ENCODE results near the gene SIRT2. TPM values are rescaled to one million over a fixed set of nuclear protein-coding genes. Genes with fewer than 3 reads are reported as not detected.
A peak's percentile ranks its signal among the peaks of the same experiment; 100 is the strongest.

The SIRT2 gene
- total and polyA plus RNA-seq, 2 of the 13 experiments (the other 11 are each of a cell fraction or from before 2014, with no cell fraction given) = 22.3 to 26.1 TPM

GRCh38 chr19:38849147-38849859, 50.1 kb downstream of the SIRT2 start (continued):
- TF ChIP-seq IRF9 (CRISPR knock-in tag; IDR thresholded peaks at IDR 0.05; ENCODE audit: borderline replicate concordance) (no peak; the same call in 1 of the 2 replicates), ZNF143 (CRISPR knock-in tag; IDR thresholded peaks at IDR 0.05) (no peak), ZMYM4 (CRISPR knock-in tag; IDR thresholded peaks at IDR 0.05) (no peak; the same call in 1 of the 2 replicates), ZNF652 (CRISPR knock-in tag; IDR thresholded peaks at IDR 0.05; ENCODE audit: borderline replicate concordance, low read depth) (no peak), TEAD3 (CRISPR knock-in tag; optimal IDR thresholded peaks at IDR 0.05; ENCODE audit: borderline replicate concordance) (no peak), CC2D1A (CRISPR knock-in tag; IDR thresholded peaks at IDR 0.05) (no peak), ZNF564 (CRISPR knock-in tag; IDR thresholded peaks at IDR 0.05) (peak; percentile 38; the same call in 1 of the 2 replicates), NFYC (CRISPR knock-in tag; IDR thresholded peaks at IDR 0.05) (no peak), ZSCAN20 (CRISPR knock-in tag; IDR thresholded peaks at IDR 0.05; ENCODE audit: borderline replicate concordance) (peak; percentile 42; the same call in 1 of the 2 replicates), ZNF607 (CRISPR knock-in tag; IDR thresholded peaks at IDR 0.05; ENCODE audit: borderline replicate concordance) (peak; percentile 58; the same call in 1 of the 2 replicates), ZNF121 (CRISPR knock-in tag; IDR thresholded peaks at IDR 0.05) (no peak), ZBTB42 (CRISPR knock-in tag; IDR thresholded peaks at IDR 0.05) (no peak), ZNF468 (CRISPR knock-in tag; IDR thresholded peaks at IDR 0.05) (no peak), ZNF451 (CRISPR knock-in tag; IDR thresholded peaks at IDR 0.05) (peak; percentile 72; the same call in 1 of the 2 replicates)
- TF ChIP-seq, protein P1, sequence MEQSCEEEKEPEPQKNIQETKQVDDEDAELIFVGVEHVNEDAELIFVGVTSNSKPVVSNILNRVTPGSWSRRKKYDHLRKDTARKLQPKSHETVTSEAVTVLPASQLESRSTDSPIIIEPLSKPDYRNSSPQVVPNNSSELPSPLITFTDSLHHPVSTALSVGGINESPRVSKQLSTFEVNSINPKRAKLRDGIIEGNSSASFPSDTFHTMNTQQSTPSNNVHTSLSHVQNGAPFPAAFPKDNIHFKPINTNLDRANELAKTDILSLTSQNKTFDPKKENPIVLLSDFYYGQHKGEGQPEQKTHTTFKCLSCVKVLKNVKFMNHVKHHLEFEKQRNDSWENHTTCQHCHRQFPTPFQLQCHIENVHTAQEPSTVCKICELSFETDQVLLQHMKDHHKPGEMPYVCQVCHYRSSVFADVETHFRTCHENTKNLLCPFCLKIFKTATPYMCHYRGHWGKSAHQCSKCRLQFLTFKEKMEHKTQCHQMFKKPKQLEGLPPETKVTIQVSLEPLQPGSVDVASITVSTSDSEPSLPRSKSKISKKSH (CRISPR knock-in tag; IDR thresholded peaks at IDR 0.05; ENCODE audit: borderline replicate concordance) = no peak
- TF ChIP-seq, protein P2, sequence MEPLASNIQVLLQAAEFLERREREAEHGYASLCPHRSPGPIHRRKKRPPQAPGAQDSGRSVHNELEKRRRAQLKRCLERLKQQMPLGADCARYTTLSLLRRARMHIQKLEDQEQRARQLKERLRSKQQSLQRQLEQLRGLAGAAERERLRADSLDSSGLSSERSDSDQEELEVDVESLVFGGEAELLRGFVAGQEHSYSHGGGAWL (CRISPR knock-in tag; IDR thresholded peaks at IDR 0.05) = peak; percentile 40; the same call in 1 of the 2 replicates
- TF ChIP-seq, protein P3, sequence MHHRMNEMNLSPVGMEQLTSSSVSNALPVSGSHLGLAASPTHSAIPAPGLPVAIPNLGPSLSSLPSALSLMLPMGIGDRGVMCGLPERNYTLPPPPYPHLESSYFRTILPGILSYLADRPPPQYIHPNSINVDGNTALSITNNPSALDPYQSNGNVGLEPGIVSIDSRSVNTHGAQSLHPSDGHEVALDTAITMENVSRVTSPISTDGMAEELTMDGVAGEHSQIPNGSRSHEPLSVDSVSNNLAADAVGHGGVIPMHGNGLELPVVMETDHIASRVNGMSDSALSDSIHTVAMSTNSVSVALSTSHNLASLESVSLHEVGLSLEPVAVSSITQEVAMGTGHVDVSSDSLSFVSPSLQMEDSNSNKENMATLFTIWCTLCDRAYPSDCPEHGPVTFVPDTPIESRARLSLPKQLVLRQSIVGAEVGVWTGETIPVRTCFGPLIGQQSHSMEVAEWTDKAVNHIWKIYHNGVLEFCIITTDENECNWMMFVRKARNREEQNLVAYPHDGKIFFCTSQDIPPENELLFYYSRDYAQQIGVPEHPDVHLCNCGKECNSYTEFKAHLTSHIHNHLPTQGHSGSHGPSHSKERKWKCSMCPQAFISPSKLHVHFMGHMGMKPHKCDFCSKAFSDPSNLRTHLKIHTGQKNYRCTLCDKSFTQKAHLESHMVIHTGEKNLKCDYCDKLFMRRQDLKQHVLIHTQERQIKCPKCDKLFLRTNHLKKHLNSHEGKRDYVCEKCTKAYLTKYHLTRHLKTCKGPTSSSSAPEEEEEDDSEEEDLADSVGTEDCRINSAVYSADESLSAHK (CRISPR knock-in tag; IDR thresholded peaks at IDR 0.05; ENCODE audit: borderline replicate concordance) = no peak
- TF ChIP-seq, protein P4, sequence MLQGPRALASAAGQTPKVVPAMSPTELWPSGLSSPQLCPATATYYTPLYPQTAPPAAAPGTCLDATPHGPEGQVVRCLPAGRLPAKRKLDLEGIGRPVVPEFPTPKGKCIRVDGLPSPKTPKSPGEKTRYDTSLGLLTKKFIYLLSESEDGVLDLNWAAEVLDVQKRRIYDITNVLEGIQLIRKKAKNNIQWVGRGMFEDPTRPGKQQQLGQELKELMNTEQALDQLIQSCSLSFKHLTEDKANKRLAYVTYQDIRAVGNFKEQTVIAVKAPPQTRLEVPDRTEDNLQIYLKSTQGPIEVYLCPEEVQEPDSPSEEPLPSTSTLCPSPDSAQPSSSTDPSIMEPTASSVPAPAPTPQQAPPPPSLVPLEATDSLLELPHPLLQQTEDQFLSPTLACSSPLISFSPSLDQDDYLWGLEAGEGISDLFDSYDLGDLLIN (CRISPR knock-in tag; IDR thresholded peaks at IDR 0.05; ENCODE audit: borderline replicate concordance) = no peak; the same call in 1 of the 2 replicates
- TF ChIP-seq, protein P5, sequence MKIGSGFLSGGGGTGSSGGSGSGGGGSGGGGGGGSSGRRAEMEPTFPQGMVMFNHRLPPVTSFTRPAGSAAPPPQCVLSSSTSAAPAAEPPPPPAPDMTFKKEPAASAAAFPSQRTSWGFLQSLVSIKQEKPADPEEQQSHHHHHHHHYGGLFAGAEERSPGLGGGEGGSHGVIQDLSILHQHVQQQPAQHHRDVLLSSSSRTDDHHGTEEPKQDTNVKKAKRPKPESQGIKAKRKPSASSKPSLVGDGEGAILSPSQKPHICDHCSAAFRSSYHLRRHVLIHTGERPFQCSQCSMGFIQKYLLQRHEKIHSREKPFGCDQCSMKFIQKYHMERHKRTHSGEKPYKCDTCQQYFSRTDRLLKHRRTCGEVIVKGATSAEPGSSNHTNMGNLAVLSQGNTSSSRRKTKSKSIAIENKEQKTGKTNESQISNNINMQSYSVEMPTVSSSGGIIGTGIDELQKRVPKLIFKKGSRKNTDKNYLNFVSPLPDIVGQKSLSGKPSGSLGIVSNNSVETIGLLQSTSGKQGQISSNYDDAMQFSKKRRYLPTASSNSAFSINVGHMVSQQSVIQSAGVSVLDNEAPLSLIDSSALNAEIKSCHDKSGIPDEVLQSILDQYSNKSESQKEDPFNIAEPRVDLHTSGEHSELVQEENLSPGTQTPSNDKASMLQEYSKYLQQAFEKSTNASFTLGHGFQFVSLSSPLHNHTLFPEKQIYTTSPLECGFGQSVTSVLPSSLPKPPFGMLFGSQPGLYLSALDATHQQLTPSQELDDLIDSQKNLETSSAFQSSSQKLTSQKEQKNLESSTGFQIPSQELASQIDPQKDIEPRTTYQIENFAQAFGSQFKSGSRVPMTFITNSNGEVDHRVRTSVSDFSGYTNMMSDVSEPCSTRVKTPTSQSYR (CRISPR knock-in tag; IDR thresholded peaks at IDR 0.05; ENCODE audit: borderline replicate concordance) = peak; percentile 96

Data from HepG2 (cell line).